Measurements from ENCODE around the gene RAB3C. TPM values are rescaled to one million over a fixed set of nuclear protein-coding genes. Genes with fewer than 3 reads are reported as not detected.

The RAB3C gene
- total RNA-seq, 4 donors from 2014 or later = 0.33 to 3.4 (median 1.4) TPM

DNA sequence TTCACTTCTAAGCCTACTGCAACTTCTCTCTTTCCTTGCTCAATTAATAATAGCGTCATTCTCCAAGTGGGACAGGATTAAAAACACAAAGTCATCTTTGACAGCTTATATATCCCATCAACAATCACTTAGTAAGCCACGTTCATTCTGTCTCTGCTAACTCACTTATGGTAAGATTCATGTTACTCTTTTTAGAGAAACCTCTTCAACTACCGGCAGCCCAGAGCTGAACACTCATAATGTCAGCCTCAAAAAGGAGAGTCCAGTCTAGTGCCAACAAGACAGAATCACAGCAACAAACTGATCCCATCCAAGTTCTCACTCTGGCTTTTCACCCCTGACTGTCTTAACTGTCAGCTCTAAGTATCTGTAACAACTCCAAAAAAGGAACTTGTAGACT is 196.0 kb downstream of the RAB3C start:
- TF ChIP-seq, protein P1, sequence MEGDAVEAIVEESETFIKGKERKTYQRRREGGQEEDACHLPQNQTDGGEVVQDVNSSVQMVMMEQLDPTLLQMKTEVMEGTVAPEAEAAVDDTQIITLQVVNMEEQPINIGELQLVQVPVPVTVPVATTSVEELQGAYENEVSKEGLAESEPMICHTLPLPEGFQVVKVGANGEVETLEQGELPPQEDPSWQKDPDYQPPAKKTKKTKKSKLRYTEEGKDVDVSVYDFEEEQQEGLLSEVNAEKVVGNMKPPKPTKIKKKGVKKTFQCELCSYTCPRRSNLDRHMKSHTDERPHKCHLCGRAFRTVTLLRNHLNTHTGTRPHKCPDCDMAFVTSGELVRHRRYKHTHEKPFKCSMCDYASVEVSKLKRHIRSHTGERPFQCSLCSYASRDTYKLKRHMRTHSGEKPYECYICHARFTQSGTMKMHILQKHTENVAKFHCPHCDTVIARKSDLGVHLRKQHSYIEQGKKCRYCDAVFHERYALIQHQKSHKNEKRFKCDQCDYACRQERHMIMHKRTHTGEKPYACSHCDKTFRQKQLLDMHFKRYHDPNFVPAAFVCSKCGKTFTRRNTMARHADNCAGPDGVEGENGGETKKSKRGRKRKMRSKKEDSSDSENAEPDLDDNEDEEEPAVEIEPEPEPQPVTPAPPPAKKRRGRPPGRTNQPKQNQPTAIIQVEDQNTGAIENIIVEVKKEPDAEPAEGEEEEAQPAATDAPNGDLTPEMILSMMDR (IDR thresholded peaks at IDR 0.05; ENCODE audit: low read depth) = no peak

DNA sequence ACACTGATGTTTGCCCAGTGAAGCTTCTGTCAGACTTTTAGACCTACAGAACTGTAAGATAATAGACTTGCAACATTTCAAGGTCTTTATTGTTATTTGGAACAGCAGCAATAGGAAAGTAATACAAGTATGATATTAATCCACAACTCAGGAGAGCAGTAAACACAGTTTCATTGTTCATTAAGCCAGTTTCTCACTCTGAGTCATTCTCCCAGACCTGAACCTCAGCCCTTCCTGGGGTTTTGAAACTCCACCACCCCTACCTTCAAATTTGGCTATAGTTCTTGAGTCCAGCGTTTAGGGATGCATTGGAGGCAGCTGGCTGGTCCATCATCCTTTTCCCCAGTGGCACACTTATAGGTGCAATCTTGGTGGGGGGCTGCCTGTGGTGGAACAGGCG is 203.2 kb downstream of the RAB3C start:
- TF ChIP-seq, protein P1 (IDR thresholded peaks at IDR 0.05; ENCODE audit: low read depth) = no peak

DNA sequence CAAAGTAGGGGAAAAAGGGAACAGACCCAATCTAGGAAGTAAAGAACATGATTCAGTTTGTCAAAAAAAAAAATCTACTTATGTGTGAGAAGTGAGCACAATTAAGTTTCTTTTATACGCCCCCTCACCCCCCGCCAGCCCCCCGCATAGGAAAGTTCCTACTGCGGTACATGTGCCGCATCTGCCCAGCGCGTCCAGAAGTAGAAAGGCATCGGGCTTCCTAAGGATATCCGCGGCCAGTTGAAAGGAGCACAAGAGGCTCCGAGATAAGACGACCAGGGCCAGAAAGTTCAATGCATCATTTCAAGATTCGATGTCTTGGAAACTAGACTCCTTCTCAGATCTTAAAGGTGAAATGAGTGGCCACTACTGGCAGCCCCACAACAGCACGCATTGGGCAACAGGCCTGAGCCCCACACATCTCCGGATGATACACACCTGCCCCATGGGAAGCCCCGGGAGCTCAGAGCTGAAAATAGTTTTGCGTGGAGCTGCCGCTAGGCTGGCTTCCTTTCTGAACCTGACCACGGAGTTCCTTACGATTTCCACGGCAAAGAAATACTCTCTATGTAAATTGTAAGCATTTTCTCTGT is 203.9 kb downstream of the RAB3C start:
- TF ChIP-seq, protein P1 (IDR thresholded peaks at IDR 0.05; ENCODE audit: low read depth) = no peak

DNA sequence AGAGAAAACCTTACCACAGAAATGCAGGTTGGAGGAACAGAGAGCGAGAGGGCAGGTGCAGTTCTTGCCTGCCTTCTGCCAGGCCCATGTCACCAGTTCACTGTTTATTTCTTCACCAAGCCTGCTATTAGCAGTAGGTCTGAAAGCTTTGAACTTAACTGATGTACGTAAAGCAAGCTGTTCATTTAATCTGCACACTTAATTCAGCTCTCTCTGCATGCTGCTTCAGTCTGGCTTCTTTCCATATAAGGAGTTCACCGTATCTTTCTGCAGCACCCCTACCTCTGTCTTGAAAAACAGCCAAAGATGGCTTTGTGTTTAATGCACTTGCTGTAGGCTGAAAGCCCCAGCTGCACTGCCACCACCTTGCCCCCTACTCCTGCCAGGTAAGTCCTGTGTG is 205.1 kb downstream of the RAB3C start:
- TF ChIP-seq, protein P1 (IDR thresholded peaks at IDR 0.05; ENCODE audit: low read depth) = no peak

DNA sequence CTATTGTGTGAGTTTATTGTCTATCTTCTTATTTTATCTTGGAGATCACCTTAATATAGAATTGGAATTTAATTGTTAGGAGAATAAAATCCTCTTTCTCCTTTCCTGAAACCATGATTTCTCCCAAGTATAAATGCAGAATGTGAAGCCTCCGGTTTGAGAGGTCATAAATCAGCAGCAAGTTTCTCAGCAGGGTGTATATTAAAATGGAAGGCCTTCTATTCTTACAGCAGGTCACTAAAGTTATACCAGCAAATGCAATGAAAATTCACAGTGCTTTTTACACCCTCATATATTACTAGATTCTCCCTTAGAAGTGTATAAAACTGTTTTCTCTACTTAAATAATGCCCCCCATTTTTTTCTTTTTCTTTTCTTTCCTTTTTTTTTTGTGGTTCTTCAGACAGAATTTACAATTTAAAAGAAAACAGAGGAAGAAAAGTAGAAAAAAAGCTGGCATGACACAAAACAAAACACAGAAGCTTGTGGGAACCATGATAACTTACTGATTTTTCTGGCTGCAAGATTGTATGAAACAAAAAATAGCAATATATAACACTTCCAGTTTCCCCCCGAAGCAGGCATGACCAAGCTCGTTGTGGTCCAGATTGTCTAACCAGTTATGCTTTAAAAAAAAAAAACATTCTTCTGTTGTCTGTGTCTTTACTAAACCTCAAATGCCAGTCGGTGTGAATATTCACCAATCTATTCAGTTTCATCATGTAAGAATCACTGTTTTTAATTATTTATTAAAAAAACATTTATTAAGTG is 211.2 kb downstream of the RAB3C start:
- TF ChIP-seq, protein P1 (IDR thresholded peaks at IDR 0.05; ENCODE audit: low read depth) = no peak

DNA sequence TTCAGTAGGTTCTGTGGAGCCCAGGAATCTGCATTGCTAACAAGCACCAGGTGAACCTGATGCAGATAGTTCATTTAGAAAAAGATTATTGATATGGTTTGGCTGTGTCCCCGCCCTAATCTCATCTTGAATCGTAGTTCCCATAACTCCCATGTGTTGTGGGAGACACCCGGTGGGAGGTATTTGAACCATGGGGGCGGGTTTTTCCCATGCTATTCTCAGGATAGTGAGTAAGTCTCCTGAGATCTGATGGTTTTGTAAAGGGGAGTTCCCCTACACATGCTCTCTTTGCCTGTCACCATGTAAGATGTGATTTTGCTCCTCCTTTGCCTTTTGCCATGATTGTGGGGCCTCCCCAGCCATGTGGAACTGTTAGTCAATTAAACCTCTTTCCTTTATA is 212.0 kb downstream of the RAB3C start:
- TF ChIP-seq, protein P1 (IDR thresholded peaks at IDR 0.05; ENCODE audit: low read depth) = no peak

DNA sequence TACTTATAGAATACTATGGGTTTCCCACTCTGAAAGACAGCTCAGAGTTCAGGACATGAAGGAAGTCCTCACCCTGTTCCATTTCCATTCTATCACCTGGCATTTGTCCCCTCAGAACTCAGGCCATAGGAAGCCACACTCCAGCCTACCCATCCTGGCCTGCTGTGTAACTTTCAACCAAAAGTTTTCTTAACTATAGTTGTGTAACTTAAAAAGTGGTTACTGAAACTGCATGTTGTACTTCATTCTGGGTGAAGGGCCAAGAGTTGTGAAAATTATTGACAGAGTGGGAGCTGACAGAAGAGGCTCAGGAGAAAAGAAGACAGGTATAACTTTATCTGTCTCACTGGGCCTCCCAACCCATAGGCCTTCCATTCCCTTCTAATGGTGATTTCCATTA is 212.5 kb downstream of the RAB3C start:
- TF ChIP-seq, protein P1 (IDR thresholded peaks at IDR 0.05; ENCODE audit: low read depth) = no peak
